IMR-90 (cell line): ENCODE results near the gene YPEL2.

Source experiments
- BHLHE40 ChIP-seq: fragments of 150-350 bp; IDR thresholded peaks from 2 replicates; pipeline ENCODE4 v1.6.1; 2016; ENCODE audit warnings: mild to moderate bottlenecking, low read depth, low read length
- CEBPB ChIP-seq: IDR thresholded peaks from 2 replicates; pipeline ENCODE4 v1.6.1; 2012; ENCODE audit warnings: low read depth, low read length, improper control_type of control experiment
- CHD1 ChIP-seq: IDR thresholded peaks from 2 replicates; pipeline ENCODE4 v1.6.1; 2012; ENCODE audit warnings: low read depth, low read length, improper control_type of control experiment
- FOS ChIP-seq: fragments of 150-350 bp; IDR thresholded peaks from 2 replicates; pipeline ENCODE4 v1.6.1; 2016; ENCODE audit warnings: low read depth, low read length
- MAFK ChIP-seq: IDR thresholded peaks from 2 replicates; pipeline ENCODE4 v1.6.1; 2012; ENCODE audit warnings: low read depth, low read length, improper control_type of control experiment
- POLR2A ChIP-seq: IDR thresholded peaks from 2 replicates; pipeline ENCODE4 v1.6.1; 2012; ENCODE audit warnings: mild to moderate bottlenecking, low read depth, low read length
- RAD21 ChIP-seq: IDR thresholded peaks from 2 replicates; pipeline ENCODE4 v1.6.1; 2012; ENCODE audit warnings: low read length, improper control_type of control experiment
- USF2 ChIP-seq: fragments of 150-350 bp; IDR thresholded peaks from 2 replicates; pipeline ENCODE4 v1.6.1; 2017; ENCODE audit warnings: mild to moderate bottlenecking, antibody characterized with exemption, low read length, low read depth
- TF ChIP-seq, protein P1 (sequence below): conservative IDR thresholded peaks from 2 replicates; pipeline ENCODE4 v1.5.1; 2012; ENCODE audit warnings: mild to moderate bottlenecking, low read depth, low read length, improper control_type of control experiment

- TF ChIP-seq CHD1 (no peak), USF2 (no peak), POLR2A (no peak), MAFK (no peak), BHLHE40 (no peak), CEBPB (no peak), RAD21 (no peak), FOS (no peak)
- TF ChIP-seq, protein P1, sequence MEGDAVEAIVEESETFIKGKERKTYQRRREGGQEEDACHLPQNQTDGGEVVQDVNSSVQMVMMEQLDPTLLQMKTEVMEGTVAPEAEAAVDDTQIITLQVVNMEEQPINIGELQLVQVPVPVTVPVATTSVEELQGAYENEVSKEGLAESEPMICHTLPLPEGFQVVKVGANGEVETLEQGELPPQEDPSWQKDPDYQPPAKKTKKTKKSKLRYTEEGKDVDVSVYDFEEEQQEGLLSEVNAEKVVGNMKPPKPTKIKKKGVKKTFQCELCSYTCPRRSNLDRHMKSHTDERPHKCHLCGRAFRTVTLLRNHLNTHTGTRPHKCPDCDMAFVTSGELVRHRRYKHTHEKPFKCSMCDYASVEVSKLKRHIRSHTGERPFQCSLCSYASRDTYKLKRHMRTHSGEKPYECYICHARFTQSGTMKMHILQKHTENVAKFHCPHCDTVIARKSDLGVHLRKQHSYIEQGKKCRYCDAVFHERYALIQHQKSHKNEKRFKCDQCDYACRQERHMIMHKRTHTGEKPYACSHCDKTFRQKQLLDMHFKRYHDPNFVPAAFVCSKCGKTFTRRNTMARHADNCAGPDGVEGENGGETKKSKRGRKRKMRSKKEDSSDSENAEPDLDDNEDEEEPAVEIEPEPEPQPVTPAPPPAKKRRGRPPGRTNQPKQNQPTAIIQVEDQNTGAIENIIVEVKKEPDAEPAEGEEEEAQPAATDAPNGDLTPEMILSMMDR = no peak
Measured at GRCh38 chr17:59404471-59404870, 73.0 kb downstream of the YPEL2 start.
